Measurements from ENCODE around the gene WNT10A.

DNA sequence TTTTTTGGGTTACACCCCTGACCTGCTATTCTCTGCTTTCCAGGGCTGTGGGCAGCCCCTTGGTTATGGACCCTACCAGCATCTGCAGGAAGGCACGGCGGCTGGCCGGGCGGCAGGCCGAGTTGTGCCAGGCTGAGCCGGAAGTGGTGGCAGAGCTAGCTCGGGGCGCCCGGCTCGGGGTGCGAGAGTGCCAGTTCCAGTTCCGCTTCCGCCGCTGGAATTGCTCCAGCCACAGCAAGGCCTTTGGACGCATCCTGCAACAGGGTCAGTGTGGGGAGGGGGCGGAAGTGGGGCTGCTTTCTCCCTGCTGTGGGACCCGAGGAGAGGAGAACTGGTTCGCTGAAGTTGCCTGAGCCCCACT lies 9.7 kb upstream of the WNT10A start:
- TF ChIP-seq EZH2phosphoT487 (IDR thresholded peaks at IDR 0.05; ENCODE audit: low read depth, severe bottlenecking, unreplicated experiment) = peak; percentile 26
- TF ChIP-seq, protein P1, sequence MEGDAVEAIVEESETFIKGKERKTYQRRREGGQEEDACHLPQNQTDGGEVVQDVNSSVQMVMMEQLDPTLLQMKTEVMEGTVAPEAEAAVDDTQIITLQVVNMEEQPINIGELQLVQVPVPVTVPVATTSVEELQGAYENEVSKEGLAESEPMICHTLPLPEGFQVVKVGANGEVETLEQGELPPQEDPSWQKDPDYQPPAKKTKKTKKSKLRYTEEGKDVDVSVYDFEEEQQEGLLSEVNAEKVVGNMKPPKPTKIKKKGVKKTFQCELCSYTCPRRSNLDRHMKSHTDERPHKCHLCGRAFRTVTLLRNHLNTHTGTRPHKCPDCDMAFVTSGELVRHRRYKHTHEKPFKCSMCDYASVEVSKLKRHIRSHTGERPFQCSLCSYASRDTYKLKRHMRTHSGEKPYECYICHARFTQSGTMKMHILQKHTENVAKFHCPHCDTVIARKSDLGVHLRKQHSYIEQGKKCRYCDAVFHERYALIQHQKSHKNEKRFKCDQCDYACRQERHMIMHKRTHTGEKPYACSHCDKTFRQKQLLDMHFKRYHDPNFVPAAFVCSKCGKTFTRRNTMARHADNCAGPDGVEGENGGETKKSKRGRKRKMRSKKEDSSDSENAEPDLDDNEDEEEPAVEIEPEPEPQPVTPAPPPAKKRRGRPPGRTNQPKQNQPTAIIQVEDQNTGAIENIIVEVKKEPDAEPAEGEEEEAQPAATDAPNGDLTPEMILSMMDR (IDR thresholded peaks at IDR 0.05; ENCODE audit: poor library complexity) = no peak

All from hepatocyte (in vitro differentiated cells).